GDM1 (cell line): ENCODE results near the gene UBE2QL1.

Experiments
- DNase-seq: peaks from one replicate; lab custom pipeline; 2025; lab: John Stamatoyannopoulos, UW

The UBE2QL1 gene

GRCh38 chr5:6455571-6456200, 7.0 kb downstream of the UBE2QL1 start:
- DNase-seq: no peak

DNA sequence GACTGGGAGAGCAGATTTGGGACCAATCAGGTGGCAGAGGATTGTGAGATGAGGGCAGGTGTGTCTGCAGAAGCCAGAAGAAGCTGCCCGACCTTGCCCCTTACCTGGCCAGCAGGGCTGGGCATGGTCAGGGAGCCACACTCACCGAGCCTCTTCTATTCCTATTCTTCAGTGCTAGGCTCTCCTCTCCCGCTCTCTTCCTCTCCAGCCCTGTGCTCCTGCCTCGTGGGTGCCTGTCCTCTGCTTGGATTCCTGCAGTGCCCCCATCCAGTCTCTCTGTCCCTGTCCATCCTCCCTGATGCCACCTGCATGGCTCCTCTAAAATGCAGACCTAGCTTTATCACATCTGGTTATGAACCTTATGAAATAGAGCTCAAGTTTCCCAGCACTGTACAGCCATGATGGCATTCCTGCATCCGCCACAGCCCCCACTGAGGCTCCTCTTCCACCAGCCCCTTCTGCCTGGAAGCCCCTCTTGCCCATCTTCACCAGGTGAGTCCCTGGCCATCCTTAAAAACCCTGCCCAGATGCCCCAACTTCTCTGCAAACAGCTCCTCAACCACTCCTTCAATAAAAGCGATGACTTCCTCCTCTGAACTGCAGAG, 8.2 kb downstream of the UBE2QL1 start:
- no peak for DNase-seq

GRCh38 chr5:6457592-6457991, 8.9 kb downstream of the UBE2QL1 start:
- no peak for DNase-seq

GRCh38 chr5:6458833-6459232, 10.2 kb downstream of the UBE2QL1 start:
- no peak for DNase-seq

GRCh38 chr5:6459896-6460295, 11.2 kb downstream of the UBE2QL1 start:
- no peak for DNase-seq

DNA sequence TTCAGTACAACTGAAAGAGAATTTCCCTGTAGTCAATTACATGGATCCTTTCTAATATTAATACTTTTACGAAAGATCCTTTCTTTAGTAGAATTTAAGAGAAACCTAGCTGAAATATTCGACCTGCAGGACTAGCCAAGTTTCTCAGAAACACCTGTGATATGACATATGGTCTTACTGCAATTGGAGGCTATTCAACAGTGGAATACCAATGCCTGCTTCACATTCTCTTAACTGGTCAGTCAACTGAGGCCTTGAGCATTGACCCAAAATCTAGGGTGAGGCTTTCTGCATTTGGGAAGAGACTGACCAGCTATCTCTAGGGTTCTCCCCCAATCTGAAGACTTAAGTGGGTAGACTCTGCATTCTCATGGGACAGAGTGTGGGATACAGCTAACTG, 12.3 kb downstream of the UBE2QL1 start:
- no peak for DNase-seq

DNA sequence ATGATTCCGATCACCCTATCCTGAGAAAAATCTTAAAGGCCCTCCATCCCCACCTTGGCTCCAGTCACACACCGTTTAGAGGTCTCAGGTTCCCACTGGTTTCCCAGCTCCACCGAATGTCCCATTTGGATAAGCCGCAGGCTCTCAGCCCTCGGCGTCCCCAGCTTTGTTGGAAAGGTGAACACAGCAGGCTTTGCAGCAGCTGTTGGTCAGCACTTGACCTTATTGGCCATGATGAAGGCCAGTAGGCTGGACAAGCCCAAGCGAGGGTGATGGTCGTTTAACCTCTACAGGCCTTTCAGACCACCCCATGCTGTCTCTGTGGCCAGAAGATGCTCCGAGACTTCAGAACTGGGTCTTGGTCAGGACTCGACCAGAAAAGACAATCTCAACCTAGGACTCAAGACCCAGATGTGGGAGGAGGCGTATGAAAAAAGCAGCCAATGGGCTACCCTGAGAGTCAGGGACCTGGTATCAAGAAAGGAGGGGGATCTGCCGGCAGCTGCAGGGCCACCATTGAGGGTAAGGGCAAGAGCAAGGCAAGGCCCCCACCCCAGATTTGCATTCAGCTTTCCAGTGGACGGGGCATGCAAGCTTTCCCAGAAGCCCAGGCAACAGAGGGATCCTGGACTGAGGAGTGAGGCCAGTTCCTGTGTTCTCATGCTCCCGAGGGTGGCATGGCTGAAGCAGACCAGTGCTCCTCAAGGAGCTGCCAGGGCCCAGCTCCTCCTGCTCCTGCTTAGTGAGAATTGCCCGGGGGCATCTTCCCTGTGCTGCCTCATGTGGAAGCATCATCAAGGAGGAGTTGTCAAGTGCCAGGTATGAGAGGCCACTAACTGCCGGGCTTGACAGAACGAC, 13.4 kb downstream of the UBE2QL1 start:
- DNase-seq: no peak

- no peak for DNase-seq
Observed at GRCh38 chr5:6462671-6463070, 14.0 kb downstream of the UBE2QL1 start.

DNA sequence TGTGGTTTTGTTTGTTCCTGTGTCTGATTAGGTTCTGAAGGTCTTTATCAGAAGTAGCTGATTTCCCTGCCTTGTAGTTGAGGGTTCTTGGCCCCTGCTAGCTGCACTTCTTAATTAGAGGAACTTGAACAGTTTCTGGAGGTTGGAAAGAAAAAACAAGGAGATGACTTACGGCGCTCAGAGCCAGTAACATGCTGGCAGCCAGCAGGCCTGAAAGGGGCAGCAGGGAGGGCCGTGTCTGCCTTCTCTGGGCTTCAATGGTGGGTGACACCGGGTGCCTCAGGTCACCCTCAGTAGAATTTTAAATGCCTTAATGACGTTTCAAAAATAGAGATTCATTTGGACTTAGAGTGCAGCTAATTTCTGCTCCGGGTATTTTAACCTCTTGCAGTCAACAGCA, 15.8 kb downstream of the UBE2QL1 start:
- no peak for DNase-seq

DNA sequence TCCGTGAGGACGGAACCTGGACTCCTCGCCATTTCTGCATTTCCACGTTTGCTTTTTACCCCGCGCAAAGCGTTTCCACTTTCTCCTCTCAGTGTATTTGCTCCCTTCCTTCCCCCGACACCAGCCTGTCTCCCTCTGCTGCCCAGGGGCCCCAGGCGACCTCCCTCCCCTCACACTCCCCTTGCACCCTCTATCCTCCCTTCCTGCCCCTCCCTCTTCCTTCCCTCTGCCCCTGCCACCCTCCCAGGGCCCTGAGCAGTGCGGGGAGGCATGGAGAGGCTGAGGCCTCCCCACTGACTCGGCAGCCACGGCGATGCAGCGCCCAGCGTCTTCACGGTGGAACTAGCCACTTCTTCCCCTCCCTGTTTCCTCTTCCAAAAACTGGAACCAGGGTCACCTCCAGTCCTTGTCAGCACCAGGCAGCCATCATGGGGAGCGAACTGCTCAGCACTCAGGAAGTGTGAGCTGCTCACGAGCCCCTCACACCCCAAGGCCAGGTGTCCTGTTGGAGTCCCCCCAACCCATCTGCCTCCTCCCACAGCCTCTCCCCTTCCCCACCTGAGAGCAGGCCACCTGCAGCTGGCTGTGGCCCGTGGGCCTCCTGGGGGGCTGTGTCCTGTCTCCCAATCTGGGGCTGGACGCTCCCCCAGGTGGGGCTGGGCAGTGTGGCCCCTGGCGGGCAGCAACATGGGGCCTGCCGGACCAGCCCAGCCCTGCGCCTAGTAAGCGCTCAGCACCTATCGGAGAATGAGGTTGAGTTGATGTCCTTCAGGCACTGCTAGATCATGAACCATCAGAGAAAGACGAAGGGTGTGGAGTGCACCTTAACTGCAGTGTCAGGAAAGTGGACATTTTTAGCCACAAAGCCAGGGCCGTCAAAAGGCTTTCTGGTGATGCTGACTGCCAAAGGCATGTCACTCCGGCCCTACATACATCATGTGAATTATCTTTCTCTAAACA, 17.5 kb downstream of the UBE2QL1 start:
- no peak for DNase-seq

- no peak for DNase-seq
Observed at GRCh38 chr5:6466975-6467567, 18.4 kb downstream of the UBE2QL1 start.

- DNase-seq: no peak
Observed at GRCh38 chr5:6467591-6467990, 18.9 kb downstream of the UBE2QL1 start.

DNA sequence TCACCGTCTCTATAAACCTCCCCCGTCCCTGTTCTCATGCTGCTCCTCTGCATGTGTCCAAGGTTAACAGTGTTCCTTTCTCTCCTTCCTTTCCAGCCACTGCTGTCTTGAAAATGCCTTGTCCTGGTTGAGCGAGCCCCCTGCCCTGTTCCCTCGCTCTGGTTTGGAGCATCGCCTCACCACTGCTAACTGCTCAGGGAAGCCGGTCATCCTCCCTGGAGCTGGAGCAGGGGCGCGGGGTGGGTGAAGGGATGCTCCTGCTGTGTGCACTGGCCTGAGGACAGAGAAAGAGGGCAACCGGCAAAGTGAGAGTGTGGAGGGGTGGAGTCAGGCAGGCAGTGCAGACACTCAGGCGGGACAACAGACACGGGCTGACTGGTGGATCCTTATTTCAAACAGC, 19.4 kb downstream of the UBE2QL1 start:
- no peak for DNase-seq

DNA sequence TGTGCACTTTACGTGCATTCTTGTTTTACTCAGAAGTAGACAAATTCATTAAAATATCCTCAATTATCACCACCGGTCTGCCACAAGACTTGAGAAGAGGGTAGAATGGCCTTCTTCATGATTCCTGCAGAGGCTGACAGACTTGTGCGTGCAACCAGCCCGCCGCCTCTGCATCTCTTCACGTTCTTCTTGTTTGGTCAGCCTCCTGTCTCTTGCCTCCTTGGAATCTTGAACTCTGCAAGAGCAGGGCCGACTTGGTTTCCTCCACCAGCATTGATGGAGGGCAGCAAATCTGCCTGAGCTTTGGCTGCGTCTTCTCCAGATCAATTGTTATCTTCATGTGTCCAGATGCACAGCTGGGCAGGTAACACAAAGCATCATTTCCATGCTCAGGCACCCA, 20.2 kb downstream of the UBE2QL1 start:
- no peak for DNase-seq

GRCh38 chr5:6469836-6470235, 21.2 kb downstream of the UBE2QL1 start:
- no peak for DNase-seq

- no peak for DNase-seq
Observed at GRCh38 chr5:6470672-6471071, 22.0 kb downstream of the UBE2QL1 start.

DNA sequence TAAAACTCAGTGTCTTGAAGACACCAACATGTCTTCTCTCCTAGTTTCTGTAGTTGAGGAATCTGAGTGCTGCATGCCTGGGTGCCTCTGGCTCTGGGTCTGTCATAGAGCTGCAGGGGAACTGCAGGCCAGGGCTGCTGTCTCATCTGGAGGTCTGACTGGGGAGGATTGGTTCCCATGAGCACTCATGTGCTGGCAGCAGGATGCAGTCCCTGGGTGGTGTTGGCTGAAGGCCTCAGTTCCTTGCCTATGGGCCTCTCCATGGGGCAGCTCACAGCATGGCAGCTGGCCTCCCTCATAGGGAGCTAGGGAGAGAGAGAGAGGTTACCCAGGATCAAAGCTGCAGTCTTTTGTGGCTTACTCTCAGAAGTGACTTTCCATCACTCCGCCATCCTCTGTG, 22.6 kb downstream of the UBE2QL1 start:
- no peak for DNase-seq

DNA sequence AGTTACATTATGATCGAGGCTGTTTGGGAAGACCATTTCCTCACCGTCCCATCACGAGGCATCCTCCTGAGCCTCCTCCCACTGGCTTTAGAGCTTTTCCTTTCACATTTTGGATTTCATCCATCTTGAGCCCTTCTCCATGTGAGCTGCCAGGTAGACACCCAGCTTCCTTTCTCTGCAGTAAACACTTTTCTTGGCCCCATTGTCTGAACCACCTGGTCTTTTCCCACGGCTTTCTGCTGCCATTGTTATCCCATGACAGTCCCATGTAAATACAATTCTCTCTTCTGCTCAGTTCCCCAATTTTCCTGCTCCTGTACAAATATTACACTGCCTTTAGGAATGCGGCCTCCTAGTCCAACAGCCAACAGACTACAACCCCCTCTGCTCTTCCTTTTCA, 24.1 kb downstream of the UBE2QL1 start:
- no peak for DNase-seq

- no peak for DNase-seq
Observed at GRCh38 chr5:6473284-6473683, 24.6 kb downstream of the UBE2QL1 start.

GRCh38 chr5:6475626-6476312, 27.1 kb downstream of the UBE2QL1 start:
- no peak for DNase-seq

DNA sequence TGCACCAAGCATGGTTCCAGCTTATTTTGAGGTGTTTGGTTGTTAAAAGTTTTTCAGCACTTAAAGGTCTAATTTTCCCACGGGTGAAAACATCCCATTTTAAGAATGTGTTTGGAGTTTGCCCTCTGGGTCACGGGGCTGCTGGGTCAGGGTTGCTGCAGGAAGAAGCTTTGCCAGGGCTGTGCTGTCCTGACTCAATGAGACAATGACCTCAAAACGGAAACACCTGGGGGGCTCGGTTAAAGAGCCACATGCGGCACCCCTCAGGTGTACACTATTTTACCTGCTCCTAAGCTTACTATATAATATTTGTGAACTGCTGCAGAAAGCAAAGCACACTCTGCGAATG, 27.6 kb downstream of the UBE2QL1 start:
- no peak for DNase-seq
